Effector memory CD4-positive, alpha-beta T cell (primary cell): ENCODE measurements around the gene POLQ.
"Not testable (repeated sequence)": the region's sequence is repeated elsewhere in the genome, so short reads cannot be mapped to it uniquely, and the experiment has no call there.

Experiments
- DNase-seq, 3 donors: peaks; one replicate each; pipeline ENCODE4 v3.0.0-alpha.2; 2020
- H3K27ac ChIP-seq: 2 replicates; pipeline ENCODE4 v1.7.0; 2013; ENCODE audit warnings: mild to moderate bottlenecking, low read length, moderate library complexity; ENCODE audit not compliant: insufficient read depth, poor library complexity, severe bottlenecking
- H3K27me3 ChIP-seq: replicated peaks from 2 replicates; pipeline ENCODE4 v1.7.0; 2013; ENCODE audit warnings: mild to moderate bottlenecking, low read length; ENCODE audit not compliant: insufficient read depth, control insufficient read depth, poor library complexity, severe bottlenecking
- H3K36me3 ChIP-seq: 2 replicates; pipeline ENCODE4 v1.7.0; 2013; ENCODE audit warnings: mild to moderate bottlenecking, low read length, moderate library complexity; ENCODE audit not compliant: control insufficient read depth, insufficient read depth
- H3K4me1 ChIP-seq: 2 replicates; pipeline ENCODE4 v1.7.0; 2013; ENCODE audit warnings: low read length, mild to moderate bottlenecking; ENCODE audit not compliant: control insufficient read depth, insufficient read depth, poor library complexity, severe bottlenecking
- H3K4me3 ChIP-seq: 2 replicates; pipeline ENCODE4 v1.7.0; 2013; ENCODE audit warnings: low read length, low read depth, mild to moderate bottlenecking; ENCODE audit not compliant: insufficient read depth, poor library complexity, severe bottlenecking
- H3K9me3 ChIP-seq: 2 replicates; pipeline ENCODE4 v1.7.0; 2013; ENCODE audit warnings: mild to moderate bottlenecking, low read length, moderate library complexity; ENCODE audit not compliant: control insufficient read depth

Gene POLQ

GRCh38 chr3:121399820-121400219, 146.0 kb downstream of the POLQ start:
- Histone ChIP-seq H3K27ac (no peak overlapping the region), H3K36me3 (no peaks in the 10 kb centered on the region)
- DNase-seq, result no peak

GRCh38 chr3:121398051-121398450, 147.7 kb downstream of the POLQ start:
- not testable (repeated sequence) for H3K4me3 ChIP-seq, H3K27me3 ChIP-seq, H3K27ac ChIP-seq, H3K4me1 ChIP-seq, H3K9me3 ChIP-seq, DNase-seq, H3K36me3 ChIP-seq

More at GRCh38 chr3:121399820-121400219, 146.0 kb downstream of the POLQ start:
- Histone ChIP-seq H3K4me1 (no peaks in the 10 kb centered on the region), H3K9me3 (no peaks in the 10 kb centered on the region), H3K27me3 (no peaks in the 10 kb centered on the region), H3K4me3 (no peak overlapping the region)

- not testable (repeated sequence) for H3K4me1 ChIP-seq, DNase-seq, H3K9me3 ChIP-seq, H3K36me3 ChIP-seq, H3K27me3 ChIP-seq, H3K27ac ChIP-seq, H3K4me3 ChIP-seq
Observed at GRCh38 chr3:121395967-121396366, 149.8 kb downstream of the POLQ start.

GRCh38 chr3:121388308-121388707, 157.5 kb downstream of the POLQ start:
- H3K27me3 ChIP-seq, H3K4me3 ChIP-seq, H3K36me3 ChIP-seq, H3K27ac ChIP-seq, DNase-seq, H3K4me1 ChIP-seq, H3K9me3 ChIP-seq: not testable (repeated sequence)
